Suppressor macrophage (primary cell): ENCODE results near the gene MAGEB5.
"Not testable (repeated sequence)": the region's sequence is repeated elsewhere in the genome, so short reads cannot be mapped to it uniquely, and the experiment has no call there.

Experiments
- DNase-seq, 4 experiments: peaks; one replicate each; pipeline ENCODE4 v3.0.0-alpha.2; 2020 to 2022
- total RNA-seq, 17 experiments: gene quantifications; one replicate each; lab custom pipeline; 2026; ENCODE audit warnings: mixed read lengths in 6 of 17, inconsistent platforms in 3 of 17; lab: John Stamatoyannopoulos, UW

The MAGEB5 gene, protein sequence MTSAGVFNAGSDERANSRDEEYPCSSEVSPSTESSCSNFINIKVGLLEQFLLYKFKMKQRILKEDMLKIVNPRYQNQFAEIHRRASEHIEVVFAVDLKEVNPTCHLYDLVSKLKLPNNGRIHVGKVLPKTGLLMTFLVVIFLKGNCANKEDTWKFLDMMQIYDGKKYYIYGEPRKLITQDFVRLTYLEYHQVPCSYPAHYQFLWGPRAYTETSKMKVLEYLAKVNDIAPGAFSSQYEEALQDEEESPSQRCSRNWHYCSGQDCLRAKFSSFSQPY
- total RNA-seq = 0 to 0.11 (median 0) reads per million in 17 experiments

DNA sequence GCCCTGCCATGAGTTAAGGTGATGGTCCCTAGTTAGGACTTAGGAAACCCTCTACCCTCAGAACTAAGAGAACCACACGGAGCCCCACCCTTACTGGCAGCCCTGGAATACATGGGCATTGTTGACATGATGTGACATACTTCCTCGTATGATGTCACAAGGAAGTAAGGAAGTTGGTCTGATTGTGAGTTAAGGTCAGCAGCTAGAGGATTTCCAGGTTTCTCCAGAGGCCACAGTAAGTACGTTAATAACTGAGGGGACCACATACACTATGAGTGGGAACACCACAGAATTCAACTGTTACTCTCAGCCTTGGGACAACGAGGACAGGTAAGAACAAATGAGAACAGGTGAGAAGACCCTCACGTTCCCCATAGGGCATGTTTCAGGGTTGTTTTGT is at the start of gene MAGEB5:
Gene MAGEB5 (plus strand): TSS at position 301 of the 400 bp plus-strand sequence. CDS start 1,133 bp downstream, outside the sequence.
- DNase-seq = no peak

DNA sequence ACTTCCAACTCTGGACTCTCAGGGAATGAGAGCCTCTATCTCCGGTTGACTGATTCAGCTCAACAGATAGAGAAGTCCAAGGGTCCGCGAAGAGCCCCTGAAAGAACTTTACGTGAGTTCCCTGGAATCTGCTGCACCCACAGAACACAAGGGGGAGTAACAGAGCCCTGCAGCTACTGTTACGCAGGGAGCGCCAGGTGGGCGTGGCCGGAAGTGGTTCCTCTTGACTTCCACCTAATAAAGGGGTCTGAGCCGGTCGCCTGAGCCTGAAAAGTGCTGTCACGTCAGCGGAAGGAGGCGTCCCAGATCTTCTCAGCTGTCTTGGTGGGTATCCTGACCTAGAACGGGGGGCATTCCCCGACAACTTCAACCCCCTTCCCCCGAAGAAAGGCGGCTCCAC is 23.8 kb upstream of the MAGEB5 start, which contains the start of gene MAGEB6:
Gene MAGEB6 (plus strand): TSS at position 237 of the 400 bp plus-strand sequence. CDS start 1,407 bp downstream, outside the sequence.
- DNase-seq = no peak

DNA sequence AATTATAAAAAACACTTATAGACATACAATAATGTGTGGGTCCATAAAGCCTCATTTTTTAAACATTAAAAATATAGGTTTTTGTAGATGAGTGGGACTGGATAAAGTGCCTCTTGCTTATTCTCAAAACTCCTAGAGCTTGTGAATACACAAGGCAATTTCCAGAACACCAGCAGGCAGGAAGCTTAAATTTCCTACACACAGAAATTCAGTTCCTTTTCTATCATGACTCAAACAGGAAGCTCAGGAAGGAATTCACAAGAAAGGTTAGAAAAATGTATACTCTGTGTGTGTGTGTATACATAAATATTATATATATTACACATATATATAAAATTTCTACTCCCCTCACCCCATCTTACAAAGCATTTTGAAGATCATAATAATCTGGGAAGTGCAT is 12.4 kb upstream of the MAGEB5 start:
- DNase-seq = no peak

DNA sequence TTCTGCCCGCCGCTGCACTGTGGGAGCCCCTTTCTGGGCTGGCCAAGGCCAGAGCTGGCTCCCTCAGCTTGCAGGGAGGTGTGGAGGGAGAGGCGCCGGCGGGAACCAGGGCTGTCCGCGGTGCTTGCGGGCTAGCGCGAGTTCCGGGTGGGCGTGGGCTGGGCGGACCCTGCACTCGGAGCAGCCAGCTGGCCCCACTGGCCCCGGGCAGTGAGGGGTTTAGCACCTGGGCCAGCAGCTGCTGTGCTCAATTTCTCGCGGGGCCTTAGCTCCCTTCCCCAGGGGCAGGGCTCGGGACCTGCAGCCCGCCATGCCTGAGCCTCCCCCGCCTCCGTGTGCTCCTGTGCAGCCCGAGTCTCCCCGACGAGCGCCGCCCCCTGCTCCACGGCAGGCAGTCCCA is 11.3 kb upstream of the MAGEB5 start:
- not testable (repeated sequence) for DNase-seq

DNA sequence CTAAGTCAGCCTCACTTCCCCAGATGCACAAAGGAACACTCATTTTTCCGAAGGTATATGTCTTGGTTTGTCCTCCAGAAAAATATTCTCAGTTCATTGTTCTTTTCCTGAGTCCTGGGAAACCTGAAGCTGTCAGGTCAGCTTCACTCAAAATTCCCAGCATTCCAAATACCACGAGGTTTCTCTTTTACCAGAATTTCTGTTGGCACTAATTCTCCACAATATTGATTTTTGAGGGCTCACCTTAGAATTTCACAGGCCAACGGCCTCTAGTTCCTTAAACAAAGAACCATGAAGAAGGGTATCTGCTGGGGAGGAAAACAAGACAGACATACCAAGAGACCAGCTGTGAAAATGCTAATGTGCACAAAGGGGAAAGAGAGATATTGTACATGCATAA is 8.0 kb upstream of the MAGEB5 start:
- DNase-seq = no peak

DNA sequence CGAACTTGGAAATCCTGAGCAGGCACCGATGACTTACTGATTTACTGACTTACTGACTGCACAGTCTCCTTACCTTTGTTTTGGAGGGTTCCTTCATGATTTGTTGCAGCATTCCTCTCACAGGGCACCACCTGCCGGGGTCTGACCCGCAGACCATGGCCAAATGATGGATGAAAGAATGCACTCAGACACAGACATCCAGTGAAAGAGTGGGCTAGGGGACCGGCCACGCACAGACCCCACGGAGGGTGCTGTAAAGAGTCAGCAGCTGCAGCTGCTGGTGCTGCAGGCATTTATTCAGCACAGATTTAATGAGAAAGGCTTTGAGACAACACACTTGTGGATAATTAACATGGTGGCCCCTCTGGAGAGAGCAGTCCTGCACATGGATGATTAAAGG is 3.4 kb downstream of the MAGEB5 start:
- DNase-seq = no peak

DNA sequence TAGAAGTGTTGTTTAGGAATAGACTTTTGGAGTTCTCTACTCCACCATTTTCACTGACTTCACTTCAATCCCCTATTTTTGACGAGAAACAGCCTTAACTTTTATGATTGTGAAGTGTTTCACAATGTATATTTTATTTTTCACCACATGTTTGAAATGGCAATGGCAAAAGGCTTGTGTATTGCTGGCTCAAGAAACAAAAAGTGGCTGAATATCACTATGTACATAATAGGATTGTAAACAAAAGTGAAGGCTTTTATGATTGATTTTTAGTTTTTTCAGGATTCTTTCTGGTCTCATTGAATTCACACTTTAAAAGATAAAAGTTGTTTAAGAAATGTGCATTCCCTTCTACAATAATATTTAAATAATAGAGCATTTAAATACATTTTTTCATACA is 18.2 kb downstream of the MAGEB5 start:
- no peak for DNase-seq

DNA sequence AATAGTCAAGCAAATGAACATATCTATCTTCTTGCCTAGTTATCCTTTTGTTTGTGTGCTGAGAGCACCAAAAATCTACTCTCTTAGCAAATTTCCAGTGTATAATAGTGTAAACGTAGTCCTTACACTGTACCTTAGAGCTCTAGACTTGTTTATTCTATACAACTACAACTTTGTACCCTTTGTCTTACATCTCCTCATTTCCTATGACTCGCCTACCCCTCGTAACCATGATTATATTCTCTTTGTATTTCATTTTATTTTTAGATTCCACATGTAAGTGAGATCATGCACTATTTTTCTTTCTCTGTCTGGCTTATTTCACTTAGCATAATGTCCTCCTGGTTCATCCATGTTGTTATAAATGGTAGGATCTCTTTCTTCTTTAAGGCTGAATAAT is 37.6 kb downstream of the MAGEB5 start:
- DNase-seq = no peak

DNA sequence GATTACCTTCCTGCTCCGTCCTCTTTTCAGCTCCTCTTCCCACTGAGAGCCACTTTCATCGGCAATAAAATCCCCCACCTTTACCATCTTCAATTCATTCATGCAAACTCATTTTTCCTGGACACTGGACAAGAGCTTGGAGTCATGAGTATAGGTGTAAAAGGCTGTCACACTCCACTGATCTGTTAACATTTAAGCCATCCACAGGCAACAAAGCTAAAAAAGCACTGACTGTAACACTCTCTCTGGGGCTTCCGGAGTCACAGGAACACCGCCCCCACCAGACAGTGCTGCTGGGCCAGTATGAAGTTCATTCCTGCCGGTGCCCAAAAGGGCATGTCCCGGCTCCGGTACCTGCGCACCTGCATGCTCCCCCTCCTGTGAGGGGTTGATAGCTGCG is 38.5 kb downstream of the MAGEB5 start:
- DNase-seq = no peak

DNA sequence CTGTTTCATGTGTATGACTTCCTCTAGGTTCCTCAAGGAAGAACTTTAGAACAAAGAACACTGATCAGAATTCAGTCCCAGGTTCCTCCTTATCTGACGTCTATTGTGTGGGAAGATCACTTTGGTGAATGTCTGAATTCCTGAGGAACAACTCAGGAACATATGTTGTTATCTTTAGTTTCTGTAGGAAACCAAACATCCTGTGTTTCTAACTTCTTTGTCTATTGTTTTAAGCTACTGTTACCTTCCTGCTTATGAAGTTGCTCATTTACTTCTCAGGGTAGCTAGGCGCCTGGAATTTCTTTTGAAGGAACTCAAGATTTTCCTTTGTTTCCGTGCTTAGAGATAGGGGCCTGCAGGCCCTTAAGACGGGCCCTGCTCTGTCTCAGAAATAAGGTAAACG is 46.2 kb downstream of the MAGEB5 start:
- DNase-seq = no peak
